Nephron progenitor cell (in vitro differentiated cells): ENCODE data around the gene SLC4A4.

Experiments used
- DNase-seq: peaks from one replicate; pipeline ENCODE4 v3.0.0; 2021
- H3K27ac Mint-ChIP-seq: 2 replicates; pipeline ENCODE4 v1.8.0; 2021; ENCODE audit warnings: mild to moderate bottlenecking, moderate library complexity, mixed read lengths
- H3K27me3 Mint-ChIP-seq: 2 replicates; pipeline ENCODE4 v1.8.0; 2021; ENCODE audit warnings: mild to moderate bottlenecking, low read depth, mixed read lengths; ENCODE audit not compliant: poor library complexity
- H3K36me3 Mint-ChIP-seq: 2 replicates; pipeline ENCODE4 v1.8.0; 2021; ENCODE audit warnings: low read depth, mixed read lengths
- H3K4me1 Mint-ChIP-seq: 2 replicates; pipeline ENCODE4 v1.8.0; 2021; ENCODE audit warnings: mixed read lengths
- H3K4me3 Mint-ChIP-seq: 2 replicates; pipeline ENCODE4 v1.8.0; 2021; ENCODE audit warnings: mild to moderate bottlenecking, moderate library complexity, mixed read lengths
- H3K9me3 Mint-ChIP-seq: 2 replicates; pipeline ENCODE4 v1.8.0; 2021; ENCODE audit warnings: mild to moderate bottlenecking, moderate library complexity, mixed read lengths
- TF ChIP-seq, protein P1 (sequence below): fragments of 200-600 bp; sonication (generic); IDR thresholded peaks from 2 replicates; pipeline ENCODE4 v1.5.0; 2021; ENCODE audit warnings: antibody characterized with exemption

Gene SLC4A4

DNA sequence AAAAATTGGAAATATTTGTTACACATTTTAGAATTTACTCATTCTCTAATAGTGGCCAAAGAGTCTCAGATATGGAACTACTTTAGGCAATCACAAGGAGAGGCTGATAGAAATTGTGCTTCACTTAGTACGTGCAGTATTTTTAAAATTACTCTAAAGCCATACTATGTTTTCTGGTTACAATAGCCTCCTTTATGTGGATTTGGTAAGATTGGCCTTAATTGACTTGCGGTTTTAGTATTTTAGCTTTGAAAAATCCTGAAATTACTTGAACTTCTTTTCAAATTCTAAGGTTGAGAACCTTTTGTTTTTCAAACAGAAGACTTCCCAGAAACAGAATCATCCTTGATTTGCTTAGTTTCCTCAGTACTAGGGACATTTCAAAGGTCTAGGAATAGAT is 215.2 kb downstream of the SLC4A4 start:
- DNase-seq, result no peak
- no peak overlapping the region for H3K4me3 Mint-ChIP-seq
- peaks cover 10% of the 10 kb centered on the region for H3K4me1 Mint-ChIP-seq
- no peaks in the 10 kb centered on the region for H3K9me3 Mint-ChIP-seq
- TF ChIP-seq, protein P1, sequence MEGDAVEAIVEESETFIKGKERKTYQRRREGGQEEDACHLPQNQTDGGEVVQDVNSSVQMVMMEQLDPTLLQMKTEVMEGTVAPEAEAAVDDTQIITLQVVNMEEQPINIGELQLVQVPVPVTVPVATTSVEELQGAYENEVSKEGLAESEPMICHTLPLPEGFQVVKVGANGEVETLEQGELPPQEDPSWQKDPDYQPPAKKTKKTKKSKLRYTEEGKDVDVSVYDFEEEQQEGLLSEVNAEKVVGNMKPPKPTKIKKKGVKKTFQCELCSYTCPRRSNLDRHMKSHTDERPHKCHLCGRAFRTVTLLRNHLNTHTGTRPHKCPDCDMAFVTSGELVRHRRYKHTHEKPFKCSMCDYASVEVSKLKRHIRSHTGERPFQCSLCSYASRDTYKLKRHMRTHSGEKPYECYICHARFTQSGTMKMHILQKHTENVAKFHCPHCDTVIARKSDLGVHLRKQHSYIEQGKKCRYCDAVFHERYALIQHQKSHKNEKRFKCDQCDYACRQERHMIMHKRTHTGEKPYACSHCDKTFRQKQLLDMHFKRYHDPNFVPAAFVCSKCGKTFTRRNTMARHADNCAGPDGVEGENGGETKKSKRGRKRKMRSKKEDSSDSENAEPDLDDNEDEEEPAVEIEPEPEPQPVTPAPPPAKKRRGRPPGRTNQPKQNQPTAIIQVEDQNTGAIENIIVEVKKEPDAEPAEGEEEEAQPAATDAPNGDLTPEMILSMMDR, result no peak
- no peaks in the 10 kb centered on the region for H3K36me3 Mint-ChIP-seq
- H3K27me3 Mint-ChIP-seq, result peaks cover 4% of the 10 kb centered on the region
- no peak overlapping the region for H3K27ac Mint-ChIP-seq

DNA sequence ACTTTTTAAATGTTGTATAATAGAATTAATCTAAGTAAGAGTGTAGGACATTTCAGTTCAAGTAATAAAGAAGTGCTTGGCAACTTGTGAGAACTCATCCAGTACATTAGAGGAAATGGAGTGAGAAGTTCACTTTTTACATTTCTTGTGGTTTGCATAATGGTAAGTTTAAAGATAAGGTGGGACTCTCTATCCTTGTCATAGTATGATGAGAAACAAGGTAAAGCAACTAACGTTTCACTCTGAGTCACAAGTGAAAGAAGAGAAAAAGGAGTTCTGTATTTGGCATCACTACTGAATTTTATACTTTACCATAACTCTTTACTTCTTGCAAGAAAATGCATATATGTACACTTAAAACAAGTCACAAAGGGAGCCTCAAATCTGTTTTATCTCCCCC is 219.4 kb downstream of the SLC4A4 start:
- no peaks in the 10 kb centered on the region for H3K4me1 Mint-ChIP-seq
- no peaks in the 10 kb centered on the region for H3K36me3 Mint-ChIP-seq
- TF ChIP-seq, protein P1, result no peak
- no peak for DNase-seq
- no peak overlapping the region for H3K27ac Mint-ChIP-seq
- no peak overlapping the region for H3K4me3 Mint-ChIP-seq
- no peaks in the 10 kb centered on the region for H3K9me3 Mint-ChIP-seq
- no peaks in the 10 kb centered on the region for H3K27me3 Mint-ChIP-seq

DNA sequence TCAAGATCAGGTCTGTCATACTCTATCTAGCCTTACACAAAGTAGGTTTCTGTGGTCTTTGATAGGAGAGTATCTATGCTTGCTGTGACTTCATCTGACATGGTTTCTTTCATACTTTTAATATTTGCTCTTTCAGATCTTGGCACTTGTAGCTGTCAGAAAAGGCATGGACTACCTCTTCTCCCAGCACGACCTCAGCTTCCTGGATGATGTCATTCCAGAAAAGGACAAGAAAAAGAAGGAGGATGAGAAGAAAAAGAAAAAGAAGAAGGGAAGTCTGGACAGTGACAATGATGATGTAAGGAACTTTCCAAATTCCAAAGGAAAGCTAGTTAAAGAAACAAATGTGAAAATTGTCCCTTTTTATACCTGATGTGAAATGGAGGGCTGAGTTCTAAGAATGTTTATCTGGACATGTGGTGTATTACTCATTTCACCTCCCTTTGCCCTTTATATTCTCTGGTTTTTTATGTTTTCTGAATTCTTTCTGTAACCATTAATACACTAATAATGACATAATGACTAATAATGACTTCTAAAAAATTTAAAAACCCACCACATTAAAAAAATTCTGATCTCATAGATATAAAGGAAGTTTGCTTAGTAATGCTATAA is 221.2 kb downstream of the SLC4A4 start:
- no peak for DNase-seq
- Mint-ChIP-seq H3K27me3 (no peaks in the 10 kb centered on the region), H3K4me3 (no peak overlapping the region), H3K36me3 (no peaks in the 10 kb centered on the region), H3K27ac (no peak overlapping the region), H3K9me3 (no peaks in the 10 kb centered on the region), H3K4me1 (no peaks in the 10 kb centered on the region)
- TF ChIP-seq, protein P1, result no peak

DNA sequence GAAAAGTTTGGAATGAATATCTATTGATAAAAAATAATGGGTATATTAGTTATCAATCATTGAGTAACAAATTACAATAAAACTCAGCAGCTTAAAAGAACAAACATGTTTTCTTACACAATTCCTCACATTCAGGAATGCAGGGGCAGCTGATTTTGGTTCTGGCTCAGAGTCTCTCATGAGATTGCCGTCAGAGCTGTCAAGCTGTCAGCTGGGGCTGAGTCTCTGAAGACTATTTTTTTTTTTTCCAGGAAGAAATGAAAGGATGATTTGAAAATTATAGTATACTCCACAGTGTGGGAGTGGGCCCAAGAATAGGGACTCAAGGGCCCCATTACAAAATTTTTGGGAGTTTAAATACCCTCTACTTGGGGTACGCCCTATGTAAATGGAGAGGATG is 226.0 kb downstream of the SLC4A4 start:
- H3K4me1 Mint-ChIP-seq, result no peaks in the 10 kb centered on the region
- no peak overlapping the region for H3K27ac Mint-ChIP-seq
- DNase-seq, result no peak
- TF ChIP-seq, protein P1, result no peak
- H3K36me3 Mint-ChIP-seq, result no peaks in the 10 kb centered on the region
- H3K4me3 Mint-ChIP-seq, result no peak overlapping the region
- H3K27me3 Mint-ChIP-seq, result no peaks in the 10 kb centered on the region
- no peaks in the 10 kb centered on the region for H3K9me3 Mint-ChIP-seq

DNA sequence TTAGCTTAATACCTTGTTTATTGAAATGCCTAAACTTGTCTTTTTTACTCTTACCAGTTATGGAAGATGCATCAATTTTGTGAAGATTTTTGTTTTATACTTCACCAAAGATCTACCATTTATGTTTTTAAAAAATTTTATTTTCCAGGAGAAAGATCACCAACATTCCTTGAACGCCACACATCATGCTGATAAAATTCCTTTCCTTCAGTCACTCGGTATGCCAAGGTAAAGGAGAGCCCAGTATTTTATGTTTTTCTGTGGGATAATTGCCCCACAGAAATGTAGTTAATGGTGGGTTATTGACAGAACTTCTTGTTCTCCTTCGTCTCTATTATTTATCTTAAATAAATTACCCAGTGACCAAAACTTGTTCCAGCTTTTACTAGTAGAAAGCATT is 228.0 kb downstream of the SLC4A4 start:
- DNase-seq, result no peak
- TF ChIP-seq, protein P1, result no peak
- no peaks in the 10 kb centered on the region for H3K4me1 Mint-ChIP-seq
- H3K9me3 Mint-ChIP-seq, result no peaks in the 10 kb centered on the region
- no peaks in the 10 kb centered on the region for H3K36me3 Mint-ChIP-seq
- H3K27me3 Mint-ChIP-seq, result no peaks in the 10 kb centered on the region
- H3K4me3 Mint-ChIP-seq, result no peak overlapping the region
- no peak overlapping the region for H3K27ac Mint-ChIP-seq

DNA sequence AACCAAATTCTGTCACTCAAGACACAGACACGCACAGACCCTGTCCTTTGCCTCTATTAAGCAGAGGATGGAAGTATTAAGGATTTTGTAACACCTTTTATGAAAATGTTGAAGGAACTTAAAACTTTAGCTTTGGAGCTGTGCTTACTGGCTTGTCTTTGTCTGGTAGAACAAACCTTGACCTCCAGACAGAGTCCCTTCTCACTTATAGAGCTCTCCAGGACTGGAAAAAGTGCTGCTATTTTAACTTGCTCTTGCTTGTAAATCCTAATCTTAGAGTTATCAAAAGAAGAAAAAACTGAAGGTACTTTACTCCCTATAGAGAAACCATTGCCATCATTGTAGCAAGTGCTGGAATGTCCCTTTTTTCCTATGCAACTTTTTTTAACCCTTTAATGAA is 229.3 kb downstream of the SLC4A4 start:
- no peak overlapping the region for H3K4me3 Mint-ChIP-seq
- no peaks in the 10 kb centered on the region for H3K4me1 Mint-ChIP-seq
- peaks cover 2% of the 10 kb centered on the region for H3K9me3 Mint-ChIP-seq
- H3K27me3 Mint-ChIP-seq, result no peaks in the 10 kb centered on the region
- TF ChIP-seq, protein P1, result no peak
- no peak for DNase-seq
- no peak overlapping the region for H3K27ac Mint-ChIP-seq
- no peaks in the 10 kb centered on the region for H3K36me3 Mint-ChIP-seq
